ENCODE data around the gene NLGN1. TPM values are rescaled to one million over a fixed set of nuclear protein-coding genes. Genes with fewer than 3 reads are reported as not detected.

The NLGN1 gene
- total and polyA plus RNA-seq, 2 of the 13 experiments (the other 11 are each of a cell fraction or from before 2014, with no cell fraction given), result not detected

DNA sequence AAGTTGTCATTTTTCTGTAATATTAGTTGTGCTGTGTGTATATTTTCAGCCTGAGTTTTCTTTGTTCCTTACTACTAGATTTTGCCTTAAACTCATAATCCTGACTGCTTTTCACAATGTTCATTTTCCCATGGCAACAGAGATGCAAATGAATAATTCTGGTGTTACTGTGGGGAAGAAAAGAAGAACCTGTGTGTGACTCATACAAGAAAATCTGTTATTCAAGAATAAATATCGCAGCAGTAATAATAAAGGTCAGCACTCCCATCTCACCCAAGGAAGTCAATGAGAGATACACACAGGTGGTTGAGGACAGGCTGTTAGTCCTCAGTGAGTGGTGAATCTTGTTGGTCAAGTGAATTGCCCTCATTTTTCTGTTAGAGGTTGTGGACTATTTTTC is 805.0 kb downstream of the NLGN1 start:
- FAIRE-seq (no peak), ATAC-seq (no peak), DNase-seq (ENCODE audit: low spot score) (no peak)
- no peak overlapping the region for H3K4me3 ChIP-seq (replicated peaks in 1 of 3; ENCODE audit: insufficient read depth in 1 of 3, low read depth in 2 of 3, low read length in 3 of 3)
- no peak overlapping the region for H3K27ac ChIP-seq (ENCODE audit: extremely low read length, insufficient read depth, low read length)
- ChIA-PET CTCF (ENCODE audit: low intra/inter-chr PET ratio, low total read pairs) (no interaction called here), POLR2A (no interaction called here)
- no peak overlapping the region for H3K9ac ChIP-seq (ENCODE audit: insufficient read depth, low read depth, low read length)
- no peaks in the 10 kb centered on the region for H3K27me3 ChIP-seq (ENCODE audit: control insufficient read depth in 1 of 2, insufficient read depth in 2 of 2, low read length in 2 of 2)
- H4K20me1 ChIP-seq (ENCODE audit: insufficient read depth, low read length), result no peaks in the 10 kb centered on the region
- H3K79me2 ChIP-seq (ENCODE audit: insufficient read depth, low read length), result no peaks in the 10 kb centered on the region
- no peaks in the 10 kb centered on the region for H3K9me3 ChIP-seq (ENCODE audit: low read length)
- intact Hi-C loops (cut with micrococcal nuclease; ENCODE audit: unreplicated experiment) (no loop called here), in situ Hi-C loops (cut with HindIII; ENCODE audit: extremely low pct_ligation_motif_present, low pct_unique_long_range_greater_than_20kb) (no loop called here)
- no peaks in the 10 kb centered on the region for H3K4me1 ChIP-seq (ENCODE audit: insufficient read depth, low read length)
- H3K36me3 ChIP-seq (replicated peaks in 1 of 2; ENCODE audit: control insufficient read depth in 1 of 2, insufficient read depth in 2 of 2, low read length in 2 of 2), result no peaks in the 10 kb centered on the region
- H3K4me2 ChIP-seq (ENCODE audit: low read depth, low read length), result no peak overlapping the region
- BruUV-seq (replicated peaks), result no TSS peak
- WGBS (ENCODE audit: low lambda C conversion rate), result 3% methylated on average over 1 of the region's 1 CpG
- H2AFZ ChIP-seq (ENCODE audit: low read length), result no peak overlapping the region
- TF ChIP-seq CENPT (CRISPR knock-in tag; IDR thresholded peaks at IDR 0.05; ENCODE audit: low read depth) (no peak), DNMT3B (CRISPR knock-in tag; conservative IDR thresholded peaks at IDR 0.05) (no peak), CC2D1A (CRISPR knock-in tag; IDR thresholded peaks at IDR 0.05) (no peak), ZNF121 (CRISPR knock-in tag; IDR thresholded peaks at IDR 0.05) (no peak), PITX1 (CRISPR knock-in tag; IDR thresholded peaks at IDR 0.05) (no peak), GPN1 (CRISPR knock-in tag; IDR thresholded peaks at IDR 0.05; ENCODE audit: borderline replicate concordance) (no peak), CEBPZ (IDR thresholded peaks at IDR 0.05; ENCODE audit: low read length) (no peak), MED13 (CRISPR knock-in tag; IDR thresholded peaks at IDR 0.05) (no peak), ZNF605 (CRISPR knock-in tag; IDR thresholded peaks at IDR 0.05) (no peak), SCMH1 (CRISPR knock-in tag; IDR thresholded peaks at IDR 0.05; ENCODE audit: borderline replicate concordance) (no peak), ZNF709 (CRISPR knock-in tag; IDR thresholded peaks at IDR 0.05) (no peak), ZNF607 (CRISPR knock-in tag; IDR thresholded peaks at IDR 0.05; ENCODE audit: borderline replicate concordance) (no peak), ZNF614 (CRISPR knock-in tag; IDR thresholded peaks at IDR 0.05; ENCODE audit: borderline replicate concordance) (no peak), SOX5 (CRISPR knock-in tag; IDR thresholded peaks at IDR 0.05; ENCODE audit: borderline replicate concordance) (no peak), ISX (CRISPR knock-in tag; conservative IDR thresholded peaks at IDR 0.05) (no peak), MAFK (conservative IDR thresholded peaks at IDR 0.05 in 1 of 2, IDR thresholded peaks at IDR 0.05 in 1 of 2; ENCODE audit: low read length in 2 of 2) (no peak)
- TF ChIP-seq, protein P1, sequence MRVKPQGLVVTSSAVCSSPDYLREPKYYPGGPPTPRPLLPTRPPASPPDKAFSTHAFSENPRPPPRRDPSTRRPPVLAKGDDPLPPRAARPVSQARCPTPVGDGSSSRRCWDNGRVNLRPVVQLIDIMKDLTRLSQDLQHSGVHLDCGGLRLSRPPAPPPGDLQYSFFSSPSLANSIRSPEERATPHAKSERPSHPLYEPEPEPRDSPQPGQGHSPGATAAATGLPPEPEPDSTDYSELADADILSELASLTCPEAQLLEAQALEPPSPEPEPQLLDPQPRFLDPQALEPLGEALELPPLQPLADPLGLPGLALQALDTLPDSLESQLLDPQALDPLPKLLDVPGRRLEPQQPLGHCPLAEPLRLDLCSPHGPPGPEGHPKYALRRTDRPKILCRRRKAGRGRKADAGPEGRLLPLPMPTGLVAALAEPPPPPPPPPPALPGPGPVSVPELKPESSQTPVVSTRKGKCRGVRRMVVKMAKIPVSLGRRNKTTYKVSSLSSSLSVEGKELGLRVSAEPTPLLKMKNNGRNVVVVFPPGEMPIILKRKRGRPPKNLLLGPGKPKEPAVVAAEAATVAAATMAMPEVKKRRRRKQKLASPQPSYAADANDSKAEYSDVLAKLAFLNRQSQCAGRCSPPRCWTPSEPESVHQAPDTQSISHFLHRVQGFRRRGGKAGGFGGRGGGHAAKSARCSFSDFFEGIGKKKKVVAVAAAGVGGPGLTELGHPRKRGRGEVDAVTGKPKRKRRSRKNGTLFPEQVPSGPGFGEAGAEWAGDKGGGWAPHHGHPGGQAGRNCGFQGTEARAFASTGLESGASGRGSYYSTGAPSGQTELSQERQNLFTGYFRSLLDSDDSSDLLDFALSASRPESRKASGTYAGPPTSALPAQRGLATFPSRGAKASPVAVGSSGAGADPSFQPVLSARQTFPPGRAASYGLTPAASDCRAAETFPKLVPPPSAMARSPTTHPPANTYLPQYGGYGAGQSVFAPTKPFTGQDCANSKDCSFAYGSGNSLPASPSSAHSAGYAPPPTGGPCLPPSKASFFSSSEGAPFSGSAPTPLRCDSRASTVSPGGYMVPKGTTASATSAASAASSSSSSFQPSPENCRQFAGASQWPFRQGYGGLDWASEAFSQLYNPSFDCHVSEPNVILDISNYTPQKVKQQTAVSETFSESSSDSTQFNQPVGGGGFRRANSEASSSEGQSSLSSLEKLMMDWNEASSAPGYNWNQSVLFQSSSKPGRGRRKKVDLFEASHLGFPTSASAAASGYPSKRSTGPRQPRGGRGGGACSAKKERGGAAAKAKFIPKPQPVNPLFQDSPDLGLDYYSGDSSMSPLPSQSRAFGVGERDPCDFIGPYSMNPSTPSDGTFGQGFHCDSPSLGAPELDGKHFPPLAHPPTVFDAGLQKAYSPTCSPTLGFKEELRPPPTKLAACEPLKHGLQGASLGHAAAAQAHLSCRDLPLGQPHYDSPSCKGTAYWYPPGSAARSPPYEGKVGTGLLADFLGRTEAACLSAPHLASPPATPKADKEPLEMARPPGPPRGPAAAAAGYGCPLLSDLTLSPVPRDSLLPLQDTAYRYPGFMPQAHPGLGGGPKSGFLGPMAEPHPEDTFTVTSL (CRISPR knock-in tag; IDR thresholded peaks at IDR 0.05; ENCODE audit: borderline replicate concordance), result no peak
- TF ChIP-seq, protein P2, sequence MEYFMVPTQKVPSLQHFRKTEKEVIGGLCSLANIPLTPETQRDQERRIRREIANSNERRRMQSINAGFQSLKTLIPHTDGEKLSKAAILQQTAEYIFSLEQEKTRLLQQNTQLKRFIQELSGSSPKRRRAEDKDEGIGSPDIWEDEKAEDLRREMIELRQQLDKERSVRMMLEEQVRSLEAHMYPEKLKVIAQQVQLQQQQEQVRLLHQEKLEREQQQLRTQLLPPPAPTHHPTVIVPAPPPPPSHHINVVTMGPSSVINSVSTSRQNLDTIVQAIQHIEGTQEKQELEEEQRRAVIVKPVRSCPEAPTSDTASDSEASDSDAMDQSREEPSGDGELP (IDR thresholded peaks at IDR 0.05; ENCODE audit: borderline replicate concordance, low read depth), result no peak
